Urinary bladder (tissue), 4 donors: Measurements from ENCODE around the gene INCENP. TPM values are rescaled to one million over a fixed set of nuclear protein-coding genes. Genes with fewer than 3 reads are reported as not detected.

Experiments used
- DNase-seq: peaks from one replicate; pipeline ENCODE4 v3.0.0-alpha.2; 2015; ENCODE audit errors: extremely low spot score
- H3K27ac ChIP-seq: one replicate; pipeline ENCODE4 v1.5.1; 2013; ENCODE audit warnings: low read depth, mild to moderate bottlenecking, moderate library complexity
- H3K36me3 ChIP-seq: one replicate; pipeline ENCODE4 v1.6.1; 2013; ENCODE audit warnings: mild to moderate bottlenecking, moderate library complexity; ENCODE audit not compliant: insufficient read depth
- H3K4me1 ChIP-seq: one replicate; pipeline ENCODE4 v1.6.1; 2013; ENCODE audit warnings: mild to moderate bottlenecking, moderate library complexity; ENCODE audit not compliant: insufficient read depth
- H3K4me3 ChIP-seq: one replicate; pipeline ENCODE4 v1.5.1; 2013; ENCODE audit warnings: low read depth, low read length
- WGBS: extraction: QIAGEN DNeasy Blood & Tissue Kit; methylation state at CpG from one replicate; pipeline ENCODE4 v1.1.7; 2013; 5-methylcytosine and 5-hydroxymethylcytosine counted together
- polyA plus RNA-seq: library from polyadenylated mRNA; stranded (reverse); fragments of 200-250 nt; gene quantifications from one replicate; pipeline ENCODE4 v1.2.3, GENCODE V29; 2013
- total RNA-seq: library from RNA; depleted of rRNA; stranded (reverse); fragments of >200 nt; gene quantifications from one replicate; pipeline ENCODE4 v1.2.3, GENCODE V29; 2014
- donor health status: healthy with polysubstance abuse.
- donor health status: healthy.

INCENP gene
- total and polyA plus RNA-seq, 2 donors: 9.8 to 11.1 TPM

DNA sequence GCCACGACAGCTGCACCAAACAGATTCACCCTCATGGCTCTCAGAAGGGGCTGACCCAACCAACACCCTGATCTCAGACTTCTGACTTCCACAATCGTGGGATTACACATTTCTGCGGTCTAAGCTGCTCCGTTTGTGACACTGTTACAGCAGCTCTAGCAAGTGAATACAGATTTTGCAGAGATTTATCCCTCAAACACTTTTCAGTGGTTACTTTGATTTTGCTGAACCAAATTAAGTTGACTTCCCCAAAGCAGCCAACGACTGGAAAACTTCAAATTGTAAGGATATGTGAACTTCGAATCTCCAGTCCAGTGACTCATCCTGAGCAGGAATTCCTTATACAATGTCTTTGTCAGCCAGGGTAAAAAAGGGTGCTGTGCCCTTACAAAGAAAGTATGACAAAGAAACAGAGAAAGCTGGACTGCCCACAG is 14.8 kb upstream of the INCENP start:
- no peak for DNase-seq
- Histone ChIP-seq H3K36me3 (no peaks in the 10 kb centered on the region), H3K4me1 (no peaks in the 10 kb centered on the region), H3K4me3 (no peak overlapping the region), H3K27ac (no peak overlapping the region)
- WGBS: 65% methylated on average over 6 of the region's 6 CpGs

DNA sequence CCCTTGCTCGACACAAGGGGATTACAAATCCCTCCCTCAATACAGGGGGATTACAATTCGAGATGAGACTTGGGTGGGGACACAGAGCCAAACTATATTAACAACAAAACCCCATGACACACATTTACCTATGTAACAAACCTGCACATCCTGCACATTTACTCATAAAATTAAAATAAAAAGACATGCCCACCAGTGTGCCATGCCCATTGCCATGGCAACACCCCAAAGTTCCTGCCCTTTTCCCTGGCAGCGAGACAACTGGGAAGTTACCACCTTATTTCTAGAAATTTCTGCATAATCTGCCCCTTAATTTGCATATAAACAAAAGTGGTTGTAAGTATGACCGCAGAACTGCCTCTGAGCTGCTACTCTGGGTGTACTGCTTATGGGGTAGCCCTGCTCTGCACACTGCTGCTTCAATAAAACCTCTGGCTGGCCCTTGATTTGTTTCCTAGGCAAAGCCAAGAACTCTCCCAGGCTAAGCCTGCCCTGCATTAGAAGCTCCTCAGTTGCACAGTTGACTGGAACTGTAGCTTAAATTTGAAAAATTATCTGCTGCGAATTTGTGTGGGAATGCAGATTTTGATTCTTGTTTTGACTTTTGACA is 8.6 kb upstream of the INCENP start:
- Histone ChIP-seq H3K4me3 (no peak overlapping the region), H3K36me3 (no peaks in the 10 kb centered on the region), H3K27ac (no peak overlapping the region), H3K4me1 (no peaks in the 10 kb centered on the region)
- no peak for DNase-seq
- WGBS: 73% methylated on average over 5 of the region's 5 CpGs

DNA sequence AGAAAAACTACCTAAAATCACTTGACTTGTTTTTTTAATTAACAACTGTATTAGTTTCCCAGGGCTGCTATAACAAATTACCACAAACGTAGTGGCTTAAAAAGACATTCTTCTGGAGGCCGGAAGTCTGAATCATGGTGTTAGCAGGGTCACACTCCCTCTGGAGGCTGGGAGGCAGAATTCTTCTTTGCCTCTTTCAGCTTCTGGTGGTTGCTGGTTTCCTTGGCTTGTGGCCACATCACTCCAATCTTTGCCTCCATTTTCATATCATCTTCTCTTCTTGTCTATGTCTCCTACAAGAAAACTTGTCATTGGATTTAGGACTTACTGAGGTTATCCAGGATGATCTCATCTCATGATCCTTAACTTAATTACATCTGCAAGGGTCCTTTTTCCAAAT is 7.4 kb upstream of the INCENP start:
- Histone ChIP-seq H3K27ac (no peak overlapping the region), H3K4me1 (no peaks in the 10 kb centered on the region), H3K36me3 (no peaks in the 10 kb centered on the region), H3K4me3 (no peak overlapping the region)
- no peak for DNase-seq
- WGBS: 35% methylated on average over 2 of the region's 2 CpGs

DNA sequence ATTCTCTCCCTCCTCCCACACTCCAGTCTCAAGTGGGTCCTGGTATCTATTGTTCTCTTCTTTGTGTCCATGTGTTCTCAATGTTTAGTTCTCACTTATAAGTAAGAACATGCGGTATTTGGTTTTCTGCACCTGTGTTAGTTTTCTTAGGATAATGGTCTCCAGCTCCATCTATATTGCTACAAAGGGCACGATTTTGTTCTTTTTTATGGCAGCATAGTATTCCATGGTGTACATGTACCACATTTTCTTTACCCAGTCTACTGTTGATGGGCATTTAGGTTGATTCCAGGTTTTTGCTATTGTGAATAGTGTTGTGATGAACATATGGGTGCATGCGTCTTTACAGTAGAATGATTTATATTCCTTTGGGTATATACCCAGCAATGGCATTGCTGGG is 4.2 kb upstream of the INCENP start:
- WGBS: 65% methylated on average over 3 of the region's 3 CpGs
- DNase-seq: no peak
- no peaks in the 10 kb centered on the region for H3K4me1 ChIP-seq
- no peaks in the 10 kb centered on the region for H3K36me3 ChIP-seq
- no peak overlapping the region for H3K27ac ChIP-seq
- no peak overlapping the region for H3K4me3 ChIP-seq

DNA sequence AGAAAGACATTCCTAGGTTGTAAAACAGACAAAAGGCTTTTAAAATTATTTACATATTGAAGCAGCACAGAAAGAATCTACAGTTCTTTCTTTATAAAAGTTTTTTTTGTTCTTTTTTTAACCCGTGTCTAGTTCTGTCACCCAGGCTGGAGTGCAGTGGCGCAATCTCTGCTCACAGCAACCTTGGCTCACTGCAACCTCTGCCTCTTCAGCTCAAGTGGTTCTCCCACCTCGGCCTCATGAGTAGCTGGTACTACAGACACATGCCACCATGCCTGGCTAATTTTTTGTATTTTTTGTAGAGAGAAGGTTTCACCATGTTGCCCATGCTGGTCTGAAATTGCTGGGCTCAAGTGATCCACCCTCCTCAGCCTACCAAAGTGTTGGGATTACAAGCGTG is 3.8 kb upstream of the INCENP start:
- H3K36me3 ChIP-seq: no peaks in the 10 kb centered on the region
- WGBS: 66% methylated on average over 4 of the region's 4 CpGs

DNA sequence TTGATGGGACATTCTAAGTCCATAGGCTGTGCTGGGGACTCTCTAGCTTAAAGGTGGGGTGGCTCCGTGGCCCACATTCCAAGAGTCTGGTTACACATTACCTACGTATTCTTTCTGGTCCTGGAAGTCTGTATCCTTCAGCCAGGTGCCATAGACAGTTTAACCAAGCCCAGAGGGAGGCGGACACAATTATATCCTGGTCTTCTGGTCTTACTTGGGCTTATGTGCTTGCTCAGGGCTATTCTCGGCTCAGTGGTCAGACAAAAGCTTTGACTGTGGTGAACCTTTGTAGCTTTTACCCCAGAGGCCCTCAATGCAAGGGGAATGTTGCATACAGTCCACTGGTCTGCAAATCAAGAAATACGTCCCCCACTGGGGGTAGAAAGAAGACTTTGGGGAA is 3.4 kb upstream of the INCENP start:
- WGBS: 84% methylated on average over 5 of the region's 5 CpGs
- no peak for DNase-seq
- Histone ChIP-seq H3K36me3 (no peaks in the 10 kb centered on the region), H3K4me3 (no peak overlapping the region), H3K27ac (no peak overlapping the region), H3K4me1 (no peaks in the 10 kb centered on the region)

More for the DNA sequence above, 3.8 kb upstream of the INCENP start:
- no peaks in the 10 kb centered on the region for H3K4me1 ChIP-seq
- H3K27ac ChIP-seq: no peak overlapping the region
- H3K4me3 ChIP-seq: no peak overlapping the region
- DNase-seq: no peak

DNA sequence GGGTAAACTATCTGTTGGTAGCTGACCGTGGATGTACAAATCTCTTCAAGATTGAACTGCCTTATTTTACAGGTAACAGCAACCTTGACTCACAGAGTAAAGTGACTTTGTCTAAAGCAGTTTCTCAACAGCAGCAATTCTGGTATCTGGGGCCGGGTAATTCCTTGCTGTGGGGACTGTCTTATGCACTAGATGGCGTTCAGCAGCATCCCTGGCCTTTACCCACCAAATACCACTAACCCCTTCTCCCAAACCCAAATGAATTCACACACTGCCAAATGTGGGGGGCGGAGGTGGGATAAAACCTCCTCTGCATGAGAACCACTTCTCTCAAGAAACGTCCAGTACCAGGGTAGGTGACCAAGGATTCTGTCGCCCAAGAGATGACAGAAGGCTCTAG is 1.7 kb upstream of the INCENP start:
- DNase-seq: no peak
- H3K4me1 ChIP-seq: no peaks in the 10 kb centered on the region
- no peak overlapping the region for H3K4me3 ChIP-seq
- H3K27ac ChIP-seq: no peak overlapping the region
- WGBS: 58% methylated on average over 6 of the region's 6 CpGs
- no peaks in the 10 kb centered on the region for H3K36me3 ChIP-seq

DNA sequence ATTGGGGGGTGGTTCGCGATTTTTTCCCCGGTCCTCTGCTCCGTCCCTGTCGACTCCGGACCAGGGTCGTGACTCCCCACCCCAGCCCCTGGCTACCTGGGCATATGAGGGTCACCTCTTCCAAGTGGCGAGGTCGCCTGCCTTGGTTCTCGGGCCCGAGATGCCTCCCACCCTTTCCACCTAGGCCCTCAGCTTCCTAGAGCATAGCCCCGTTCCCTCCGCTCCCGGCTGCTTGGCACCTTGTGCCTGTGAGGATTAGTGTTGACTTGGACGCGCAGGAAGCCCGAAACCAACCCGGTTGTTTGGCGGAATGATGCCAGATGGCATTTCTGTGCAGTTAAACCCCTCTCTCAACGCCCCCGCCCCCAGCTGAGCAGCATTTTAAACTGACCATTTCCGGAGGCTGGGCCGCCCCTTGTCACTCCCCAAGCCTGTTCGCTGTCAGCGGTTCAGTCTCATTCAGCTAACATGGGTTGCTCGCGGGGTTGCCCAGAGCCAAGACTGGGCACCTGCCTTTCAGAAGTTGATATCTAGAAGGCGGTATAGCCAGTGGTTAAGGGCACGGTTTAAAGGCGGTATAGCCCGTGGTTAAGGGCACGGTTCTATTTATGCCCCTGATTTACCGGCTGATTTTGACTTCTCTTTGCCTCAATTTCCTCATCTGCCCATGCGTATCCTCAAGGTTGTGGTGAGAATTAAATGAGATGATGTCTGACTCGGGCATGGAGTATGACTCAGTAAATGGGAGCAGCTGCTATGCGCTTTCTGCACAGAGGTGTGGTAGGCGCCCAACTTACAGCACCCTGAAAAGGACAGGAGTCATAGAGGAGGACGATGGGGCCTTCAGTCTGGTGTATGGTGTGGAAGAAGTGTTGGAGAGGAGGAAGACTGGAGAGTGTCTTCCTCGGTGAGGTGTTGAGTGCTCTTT is 639 bp downstream of the INCENP start:
- H3K27ac ChIP-seq: peak overlapping the region; percentile 53

DNA sequence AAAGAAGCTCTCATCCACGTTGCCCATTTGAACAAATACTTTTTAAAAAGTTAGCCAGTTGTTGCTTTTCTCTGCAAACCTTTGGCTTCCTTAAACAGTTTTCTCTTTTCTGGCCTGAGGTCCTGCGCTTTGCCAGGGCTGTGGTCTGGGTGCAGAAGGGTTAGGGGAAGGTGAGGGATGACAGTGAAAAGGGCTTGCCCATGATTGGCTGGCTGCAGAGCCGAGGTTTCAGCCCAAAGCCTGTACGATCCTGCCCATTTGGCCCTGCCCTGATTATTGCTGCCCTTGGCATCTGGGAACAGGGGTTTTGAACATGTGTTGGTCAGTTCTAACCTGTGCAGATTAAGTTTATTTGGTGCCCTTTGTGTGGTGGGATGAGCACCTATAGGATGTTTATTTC is 1.5 kb downstream of the INCENP start:
- no peak for DNase-seq
- no peak overlapping the region for H3K4me3 ChIP-seq
- peaks cover 4% of the 10 kb centered on the region for H3K36me3 ChIP-seq
- H3K27ac ChIP-seq: no peak overlapping the region
- no peaks in the 10 kb centered on the region for H3K4me1 ChIP-seq
- 43% methylated on average over 4 of the region's 4 CpGs for WGBS

More for the DNA sequence above, 639 bp downstream of the INCENP start:
- WGBS: 4% methylated on average over 39 of the region's 39 CpGs
- Histone ChIP-seq H3K4me1 (no peaks in the 10 kb centered on the region), H3K4me3 (peak overlapping the region; percentile 80), H3K36me3 (no peaks in the 10 kb centered on the region)
- no peak for DNase-seq

DNA sequence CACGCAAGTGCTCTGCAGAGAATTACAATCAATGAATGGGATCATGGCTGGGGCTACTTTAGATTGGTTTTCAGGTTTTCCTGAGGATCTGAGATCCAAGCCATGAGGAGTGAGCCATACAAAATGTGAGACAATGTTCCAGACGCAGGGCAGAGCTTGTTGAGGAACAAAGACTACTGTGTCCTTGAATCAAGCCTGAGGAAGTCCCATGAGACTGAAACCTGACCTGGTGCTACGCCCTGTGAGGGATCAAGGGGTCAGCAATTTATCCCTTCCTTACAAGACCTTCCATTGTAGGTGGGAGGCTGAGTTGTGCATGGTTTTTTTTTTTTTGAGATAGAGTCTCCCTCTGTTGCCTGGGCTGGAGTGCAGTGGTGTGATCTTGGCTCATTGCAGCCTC is 2.1 kb downstream of the INCENP start:
- no peak for DNase-seq
- 43% methylated on average over 3 of the region's 3 CpGs for WGBS
- Histone ChIP-seq H3K27ac (no peak overlapping the region), H3K4me3 (no peak overlapping the region), H3K36me3 (peaks cover 6% of the 10 kb centered on the region), H3K4me1 (no peaks in the 10 kb centered on the region)

DNA sequence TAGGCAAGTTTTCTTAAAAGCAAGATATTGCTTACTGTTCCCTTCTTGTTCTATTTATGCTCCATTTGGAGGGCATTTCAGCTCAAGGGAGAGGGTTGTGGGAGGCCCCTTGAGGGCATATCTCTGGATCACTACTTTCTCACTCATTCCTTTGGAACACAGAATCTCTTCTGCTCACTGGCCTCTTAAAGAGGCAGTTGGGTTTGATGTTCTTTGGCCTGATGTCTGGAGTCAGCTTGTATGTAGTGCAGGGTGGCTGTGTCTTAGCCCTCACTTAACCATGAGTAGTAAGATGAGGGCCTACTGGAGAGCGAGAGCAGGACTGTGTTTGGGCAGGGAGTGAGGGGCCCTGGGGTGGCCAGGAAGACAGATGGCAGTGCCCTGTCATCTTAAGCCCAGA is 3.6 kb downstream of the INCENP start:
- Histone ChIP-seq H3K4me1 (no peaks in the 10 kb centered on the region), H3K36me3 (peaks cover 6% of the 10 kb centered on the region), H3K4me3 (no peak overlapping the region), H3K27ac (no peak overlapping the region)
- DNase-seq: no peak
- 96% methylated on average over 1 of the region's 1 CpG for WGBS

DNA sequence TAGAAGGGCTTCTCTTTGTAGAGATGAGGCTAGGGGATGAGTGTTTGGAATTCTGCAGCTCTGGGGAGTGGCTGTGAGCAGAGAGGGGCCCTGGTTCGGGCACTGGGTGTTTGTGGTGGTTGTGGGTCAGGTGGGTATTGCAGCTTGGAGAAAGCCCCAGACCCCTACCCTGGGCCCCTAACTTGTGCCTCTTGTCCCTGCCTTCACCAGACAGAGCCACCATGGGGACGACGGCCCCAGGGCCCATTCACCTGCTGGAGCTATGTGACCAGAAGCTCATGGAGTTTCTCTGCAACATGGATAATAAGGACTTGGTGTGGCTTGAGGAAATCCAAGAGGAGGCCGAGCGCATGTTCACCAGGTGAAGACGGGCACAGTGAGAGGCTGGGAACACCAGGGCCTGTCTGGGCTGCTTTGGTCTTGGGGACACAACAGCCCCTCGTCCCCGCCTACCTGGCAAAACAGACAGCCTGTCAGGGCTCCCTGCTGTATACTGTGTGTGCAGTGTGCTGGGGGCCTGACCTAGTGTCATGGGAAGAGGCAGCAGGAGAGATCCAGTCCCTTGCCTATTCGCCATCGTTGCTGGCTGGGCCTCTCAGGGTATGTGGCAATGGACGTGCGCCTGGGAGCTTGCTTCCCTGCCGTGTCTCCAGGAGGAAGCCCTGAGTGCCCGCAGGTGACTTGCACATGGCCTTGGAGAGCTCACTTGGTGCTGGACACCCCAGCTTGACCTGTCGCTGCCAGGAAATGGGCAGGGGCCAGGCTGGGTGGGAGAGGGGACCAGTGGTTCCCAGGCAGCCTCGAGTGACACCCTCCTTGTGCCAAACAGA is 4.3 kb downstream of the INCENP start:
- no peak for DNase-seq
- H3K27ac ChIP-seq: no peak overlapping the region
- no peaks in the 10 kb centered on the region for H3K4me1 ChIP-seq
- peaks cover 6% of the 10 kb centered on the region for H3K36me3 ChIP-seq
- no peak overlapping the region for H3K4me3 ChIP-seq
- WGBS: 93% methylated on average over 16 of the region's 16 CpGs

DNA sequence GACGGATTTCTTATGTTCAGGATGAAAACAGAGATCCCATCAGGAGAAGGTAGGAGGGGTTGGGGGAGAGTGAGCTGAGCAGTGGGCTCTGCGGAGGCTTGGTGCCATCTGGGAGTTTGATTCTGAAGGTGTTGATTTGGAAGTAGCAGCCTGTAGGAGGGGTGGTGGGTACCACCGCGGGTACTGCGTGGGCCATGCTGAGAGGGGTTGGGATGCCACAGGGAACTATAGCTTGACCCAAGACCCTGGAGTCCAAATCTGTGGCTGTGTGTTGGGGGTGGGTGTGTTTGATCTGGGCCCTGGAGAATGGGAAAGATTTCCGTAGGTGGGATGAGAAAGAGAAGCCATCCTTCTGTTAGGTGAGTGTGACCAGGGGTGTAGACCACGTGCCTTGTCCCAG is 5.0 kb downstream of the INCENP start:
- H3K36me3 ChIP-seq: peaks cover 6% of the 10 kb centered on the region
- no peak for DNase-seq
- WGBS: 96% methylated on average over 7 of the region's 7 CpGs
- H3K4me3 ChIP-seq: no peak overlapping the region
- H3K4me1 ChIP-seq: no peaks in the 10 kb centered on the region
- no peak overlapping the region for H3K27ac ChIP-seq
